Measurements from ENCODE around the gene CD101.
A peak's percentile ranks its signal among the peaks of the same experiment; 100 is the strongest.

Gene CD101

GRCh38 chr1:117011334-117011733 lies 9.8 kb downstream of the CD101 start:
- no peak for TF ChIP-seq CTCF (IDR thresholded peaks at IDR 0.05; ENCODE audit: poor library complexity, severe bottlenecking)
- Histone ChIP-seq H3K36me3 (ENCODE audit: low read depth) (no peaks in the 10 kb centered on the region), H3K27me3 (ENCODE audit: insufficient read depth, poor library complexity, severe bottlenecking) (no peaks in the 10 kb centered on the region), H3K9me3 (ENCODE audit: severe bottlenecking) (no peaks in the 10 kb centered on the region), H3K27ac (ENCODE audit: poor library complexity, severe bottlenecking) (no peak overlapping the region), H3K4me1 (ENCODE audit: insufficient read depth, poor library complexity, severe bottlenecking) (peaks cover 13% of the 10 kb centered on the region), H3K4me3 (ENCODE audit: severe bottlenecking) (no peak overlapping the region)
- ATAC-seq (ENCODE audit: low read depth), result no peak
- no peak for DNase-seq (ENCODE audit: low spot score)

- no peak for TF ChIP-seq CTCF (IDR thresholded peaks at IDR 0.05; ENCODE audit: poor library complexity, severe bottlenecking)
- Histone ChIP-seq H3K36me3 (ENCODE audit: low read depth) (no peaks in the 10 kb centered on the region), H3K4me1 (ENCODE audit: insufficient read depth, poor library complexity, severe bottlenecking) (no peaks in the 10 kb centered on the region), H3K4me3 (ENCODE audit: severe bottlenecking) (no peak overlapping the region), H3K9me3 (ENCODE audit: severe bottlenecking) (no peaks in the 10 kb centered on the region), H3K27ac (ENCODE audit: poor library complexity, severe bottlenecking) (no peak overlapping the region), H3K27me3 (ENCODE audit: insufficient read depth, poor library complexity, severe bottlenecking) (no peaks in the 10 kb centered on the region)
- DNase-seq (ENCODE audit: low spot score) (no peak), ATAC-seq (ENCODE audit: low read depth) (no peak)
Observed at GRCh38 chr1:117013309-117013858, 11.8 kb downstream of the CD101 start.

GRCh38 chr1:117014209-117014608 lies 12.6 kb downstream of the CD101 start:
- Histone ChIP-seq H3K9me3 (ENCODE audit: severe bottlenecking) (no peaks in the 10 kb centered on the region), H3K36me3 (ENCODE audit: low read depth) (no peaks in the 10 kb centered on the region), H3K4me3 (ENCODE audit: severe bottlenecking) (no peak overlapping the region), H3K4me1 (ENCODE audit: insufficient read depth, poor library complexity, severe bottlenecking) (no peaks in the 10 kb centered on the region), H3K27ac (ENCODE audit: poor library complexity, severe bottlenecking) (no peak overlapping the region), H3K27me3 (ENCODE audit: insufficient read depth, poor library complexity, severe bottlenecking) (no peaks in the 10 kb centered on the region)
- no peak for TF ChIP-seq CTCF (IDR thresholded peaks at IDR 0.05; ENCODE audit: poor library complexity, severe bottlenecking)
- peak; percentile 83 for ATAC-seq (ENCODE audit: low read depth)
- DNase-seq (ENCODE audit: low spot score), result no peak

GRCh38 chr1:117015724-117016123 lies 14.2 kb downstream of the CD101 start:
- H3K36me3 ChIP-seq (ENCODE audit: low read depth), result no peaks in the 10 kb centered on the region
- H3K4me1 ChIP-seq (ENCODE audit: insufficient read depth, poor library complexity, severe bottlenecking), result no peaks in the 10 kb centered on the region
- H3K4me3 ChIP-seq (ENCODE audit: severe bottlenecking), result no peak overlapping the region
- H3K27ac ChIP-seq (ENCODE audit: poor library complexity, severe bottlenecking), result no peak overlapping the region
- H3K9me3 ChIP-seq (ENCODE audit: severe bottlenecking), result no peaks in the 10 kb centered on the region
- DNase-seq (ENCODE audit: low spot score), result no peak
- no peak for TF ChIP-seq CTCF (IDR thresholded peaks at IDR 0.05; ENCODE audit: poor library complexity, severe bottlenecking)
- no peak for ATAC-seq (ENCODE audit: low read depth)
- no peaks in the 10 kb centered on the region for H3K27me3 ChIP-seq (ENCODE audit: insufficient read depth, poor library complexity, severe bottlenecking)

- TF ChIP-seq CTCF (IDR thresholded peaks at IDR 0.05; ENCODE audit: poor library complexity, severe bottlenecking), result no peak
- Histone ChIP-seq H3K36me3 (ENCODE audit: low read depth) (no peaks in the 10 kb centered on the region), H3K27ac (ENCODE audit: poor library complexity, severe bottlenecking) (no peak overlapping the region), H3K4me1 (ENCODE audit: insufficient read depth, poor library complexity, severe bottlenecking) (no peaks in the 10 kb centered on the region), H3K4me3 (ENCODE audit: severe bottlenecking) (no peak overlapping the region), H3K27me3 (ENCODE audit: insufficient read depth, poor library complexity, severe bottlenecking) (no peaks in the 10 kb centered on the region), H3K9me3 (ENCODE audit: severe bottlenecking) (no peaks in the 10 kb centered on the region)
- no peak for ATAC-seq (ENCODE audit: low read depth)
- no peak for DNase-seq (ENCODE audit: low spot score)
Observed at GRCh38 chr1:117017062-117017461, 15.5 kb downstream of the CD101 start.

Measured in RWPE2 (cell line).